IMR-90 (cell line): Measurements from ENCODE around the gene CGREF1. TPM values are rescaled to one million over a fixed set of nuclear protein-coding genes. Genes with fewer than 3 reads are reported as not detected.

ENCODE experiments used
- ATAC-seq: fragments of 200-7000 bp; cut with Tn5 transposase; 2 replicates; pipeline ENCODE4 v1.9.1; 2020; ENCODE audit warnings: low read depth, mild to moderate bottlenecking, moderate library complexity
- BruUV-seq: library from RNA; stranded (reverse); fragments of 400-500 nt; replicated peaks from 2 replicates; lab custom pipeline; 2021; lab: Mats Ljungman, UMichigan
- CTCF ChIA-PET: fragments of 300-600 bp; formaldehyde crosslinking; extraction: SDS; loops from one replicate; lab custom pipeline; 2021; ENCODE audit warnings: antibody characterized with exemption; lab: Yijun Ruan, JAX
- POLR2A ChIA-PET: fragments of 300-600 bp; sonication (Branson Sonifier 250); formaldehyde crosslinking; loops from one replicate; lab custom pipeline; 2022; ENCODE audit warnings: antibody characterized with exemption; ENCODE audit not compliant: unreplicated experiment; lab: Charles Lee
- DNase-seq: peaks from one replicate; pipeline ENCODE4 v3.0.0; 2013
- H2AFZ ChIP-seq: replicated peaks from 2 replicates; pipeline ENCODE3; 2013; ENCODE audit warnings: low read length, mild to moderate bottlenecking; ENCODE audit not compliant: poor library complexity
- H2AK5ac ChIP-seq: 2 replicates; pipeline ENCODE4 v1.6.1; 2013; ENCODE audit warnings: low read depth, low read length, inconsistent platforms
- H2AK9ac ChIP-seq: replicated peaks from 2 replicates; pipeline ENCODE3; 2013; ENCODE audit warnings: mild to moderate bottlenecking, low read depth, low read length, moderate library complexity; ENCODE audit not compliant: poor library complexity
- H2BK120ac ChIP-seq: 2 replicates; pipeline ENCODE4 v1.6.1; 2013; ENCODE audit warnings: low read depth, low read length, inconsistent platforms
- H2BK15ac ChIP-seq: 3 replicates; pipeline ENCODE4 v1.6.1; 2013; ENCODE audit warnings: low read depth, low read length, inconsistent platforms
- H2BK20ac ChIP-seq: 2 replicates; pipeline ENCODE4 v1.6.1; 2013; ENCODE audit warnings: low read depth, mild to moderate bottlenecking, inconsistent platforms, low read length, moderate library complexity
- H2BK5ac ChIP-seq: 2 replicates; pipeline ENCODE4 v1.6.1; 2013; ENCODE audit warnings: mild to moderate bottlenecking, low read depth, low read length, inconsistent platforms; ENCODE audit not compliant: poor library complexity, severe bottlenecking
- H3K14ac ChIP-seq: replicated peaks from 2 replicates; pipeline ENCODE4 v1.6.1; 2013; ENCODE audit warnings: low read depth, low read length, inconsistent platforms
- H3K18ac ChIP-seq: 2 replicates; pipeline ENCODE4 v1.6.1; 2013; ENCODE audit warnings: low read depth, low read length, control low read depth
- H3K23ac ChIP-seq: 2 replicates; pipeline ENCODE4 v1.6.1; 2013; ENCODE audit warnings: low read depth, low read length, inconsistent platforms
- H3K27ac ChIP-seq: 2 replicates; pipeline ENCODE4 v1.5.1; 2013; ENCODE audit warnings: mild to moderate bottlenecking, control low read depth, low read length; ENCODE audit not compliant: insufficient read depth
- H3K27me3 ChIP-seq: 2 replicates; pipeline ENCODE4 v1.6.1; 2013; ENCODE audit warnings: low read length; ENCODE audit not compliant: control insufficient read depth, insufficient read depth
- H3K36me3 ChIP-seq: 2 replicates; pipeline ENCODE4 v1.6.1; 2013; ENCODE audit warnings: low read length, mixed read lengths; ENCODE audit not compliant: control insufficient read depth, insufficient read depth
- H3K4ac ChIP-seq: 2 replicates; pipeline ENCODE4 v1.6.1; 2013; ENCODE audit warnings: low read depth, low read length, inconsistent platforms
- H3K4me1 ChIP-seq: 2 replicates; pipeline ENCODE4 v1.6.1; 2013; ENCODE audit warnings: low read length, mixed read lengths; ENCODE audit not compliant: control insufficient read depth, insufficient read depth
- H3K4me2 ChIP-seq: 2 replicates; pipeline ENCODE4 v1.6.1; 2013; ENCODE audit warnings: low read depth, mild to moderate bottlenecking, control low read depth, low read length, moderate library complexity
- H3K4me3 ChIP-seq: 2 replicates; pipeline ENCODE4 v1.5.1; 2013; ENCODE audit warnings: low read depth, mild to moderate bottlenecking, control low read depth, low read length, moderate library complexity; ENCODE audit not compliant: insufficient read depth
- H3K56ac ChIP-seq: 2 replicates; pipeline ENCODE4 v1.6.1; 2013; ENCODE audit warnings: low read length, inconsistent platforms; ENCODE audit not compliant: insufficient read depth; ENCODE audit errors: extremely low read depth
- H3K79me1 ChIP-seq, 2 experiments: 2 replicates each; pipeline ENCODE4 v1.6.1; 2013; ENCODE audit warnings: low read length in 2 of 2, inconsistent platforms in 1 of 2, low read depth in 1 of 2
- H3K9ac ChIP-seq: 2 replicates; pipeline ENCODE4 v1.6.1; 2013; ENCODE audit warnings: low read depth, low read length, control low read depth
- H3K9me1 ChIP-seq: 2 replicates; pipeline ENCODE4 v1.6.1; 2013; ENCODE audit warnings: low read length, inconsistent platforms; ENCODE audit not compliant: insufficient read depth
- H3K9me3 ChIP-seq: 2 replicates; pipeline ENCODE4 v1.6.1; 2013; ENCODE audit warnings: low read length; ENCODE audit not compliant: control insufficient read depth, insufficient read depth
- H4K20me1 ChIP-seq: 2 replicates; pipeline ENCODE4 v1.6.1; 2013; ENCODE audit warnings: low read length, inconsistent platforms; ENCODE audit not compliant: insufficient read depth
- H4K5ac ChIP-seq: 2 replicates; pipeline ENCODE4 v1.6.1; 2013; ENCODE audit warnings: mild to moderate bottlenecking, low read depth, low read length, control low read depth
- H4K8ac ChIP-seq, 2 experiments: 2 replicates each; pipeline ENCODE4 v1.6.1; 2013; ENCODE audit warnings: low read depth in 2 of 2, low read length in 2 of 2, control low read depth in 1 of 2, inconsistent platforms in 1 of 2
- H4K91ac ChIP-seq: 2 replicates; pipeline ENCODE4 v1.6.1; 2013; ENCODE audit warnings: low read depth, low read length, inconsistent platforms; ENCODE audit not compliant: insufficient read depth
- BHLHE40 ChIP-seq: fragments of 150-350 bp; IDR thresholded peaks from 2 replicates; pipeline ENCODE4 v1.6.1; 2016; ENCODE audit warnings: mild to moderate bottlenecking, low read depth, low read length
- CEBPB ChIP-seq: IDR thresholded peaks from 2 replicates; pipeline ENCODE4 v1.6.1; 2012; ENCODE audit warnings: low read depth, low read length, improper control_type of control experiment
- CHD1 ChIP-seq: IDR thresholded peaks from 2 replicates; pipeline ENCODE4 v1.6.1; 2012; ENCODE audit warnings: low read depth, low read length, improper control_type of control experiment
- FOS ChIP-seq: fragments of 150-350 bp; IDR thresholded peaks from 2 replicates; pipeline ENCODE4 v1.6.1; 2016; ENCODE audit warnings: low read depth, low read length
- MAFK ChIP-seq: IDR thresholded peaks from 2 replicates; pipeline ENCODE4 v1.6.1; 2012; ENCODE audit warnings: low read depth, low read length, improper control_type of control experiment
- MXI1 ChIP-seq: IDR thresholded peaks from 2 replicates; pipeline ENCODE4 v1.6.1; 2012; ENCODE audit warnings: low read depth, mild to moderate bottlenecking, low read length, moderate library complexity, borderline replicate concordance
- NFE2L2 ChIP-seq: fragments of 150-350 bp; IDR thresholded peaks from 2 replicates; pipeline ENCODE4 v1.6.1; 2016; ENCODE audit warnings: low read depth, mild to moderate bottlenecking, low read length
- RAD21 ChIP-seq: IDR thresholded peaks from 2 replicates; pipeline ENCODE4 v1.6.1; 2012; ENCODE audit warnings: low read length, improper control_type of control experiment
- RCOR1 ChIP-seq: IDR thresholded peaks from 2 replicates; pipeline ENCODE4 v1.6.1; 2012; ENCODE audit warnings: mild to moderate bottlenecking, low read length, improper control_type of control experiment; ENCODE audit not compliant: insufficient replicate concordance
- WGBS, 2 experiments: methylation state at CpG; one replicate each; pipeline versions ENCODE4 v1.1.5 to v1.1.7; 2013; ENCODE audit warnings: missing lambda C conversion rate in 2 of 2; ENCODE audit not compliant: insufficient read length in 1 of 2; ENCODE audit errors: extremely low coverage in 2 of 2; 5-methylcytosine and 5-hydroxymethylcytosine counted together
- dilution Hi-C: fragments of 300-500 bp; cut with HindIII; formaldehyde crosslinking; loops from one replicate; pipeline ENCODE4 v1.14.3; 2018; ENCODE audit warnings: low sequenced_read_pairs; ENCODE audit not compliant: unreplicated experiment
- in situ Hi-C: fragments of 300-500 bp; cut with MboI; formaldehyde crosslinking; loops from 3 replicates; pipeline ENCODE4 v1.14.3; 2019; ENCODE audit warnings: low sequenced_read_pairs, inconsistent platforms, mixed read lengths
- intact Hi-C: fragments of 100-400 bp; cut with micrococcal nuclease; formaldehyde crosslinking; loops from 2 replicates; pipeline ENCODE4 v1.10.0; 2022
- polyA plus RNA-seq, 3 experiments: library from polyadenylated mRNA; depleted of rRNA; stranded (reverse); fragments of >200 nt; gene quantifications; 2 replicates each; pipeline ENCODE4 v1.2.3, GENCODE V29; 2012; ENCODE audit warnings: low replicate concordance in 1 of 3
- total RNA-seq: library from RNA; depleted of rRNA; stranded (reverse); fragments of >200 nt; gene quantifications from 2 replicates; pipeline ENCODE4 v1.2.3, GENCODE V29; 2012
- TF ChIP-seq, protein P1 (sequence below): conservative IDR thresholded peaks from 2 replicates; pipeline ENCODE4 v1.5.1; 2012; ENCODE audit warnings: mild to moderate bottlenecking, low read depth, low read length, improper control_type of control experiment
- TF ChIP-seq, protein P2 (sequence below): fragments of 150-350 bp; IDR thresholded peaks from 2 replicates; pipeline ENCODE4 v1.6.1; 2017; ENCODE audit warnings: mild to moderate bottlenecking, antibody characterized with exemption, low read length, low read depth

The CGREF1 gene
- total and polyA plus RNA-seq, 2 of the 4 experiments (the other 2 are of a cell fraction): 0.54 to 1.3 TPM

DNA sequence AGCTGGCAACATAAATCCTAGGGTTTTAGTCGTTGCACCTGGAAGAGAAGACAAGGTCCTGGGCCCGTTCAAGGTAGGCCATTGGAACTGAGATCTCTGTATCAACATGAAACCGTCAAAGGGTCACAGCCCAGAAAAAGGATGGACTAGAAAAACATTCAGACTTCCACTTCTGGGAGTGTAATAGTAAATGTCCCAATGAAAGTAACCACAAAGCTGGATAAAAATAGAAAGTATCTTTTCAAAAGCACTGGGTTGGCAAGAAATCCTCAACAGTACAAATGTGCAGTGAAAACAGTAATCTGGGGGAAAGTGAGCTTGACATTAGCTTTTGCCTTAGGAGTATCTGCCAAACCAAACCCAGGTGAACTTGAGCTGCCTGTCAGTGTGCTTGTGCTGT is 12.9 kb downstream of the CGREF1 start:
- H2AK9ac ChIP-seq: no peak overlapping the region
- H2BK15ac ChIP-seq: no peak overlapping the region
- H3K27ac ChIP-seq: no peak overlapping the region
- no peak overlapping the region for H3K18ac ChIP-seq
- H3K79me1 ChIP-seq: no peaks in the 10 kb centered on the region
- no peaks in the 10 kb centered on the region for H4K20me1 ChIP-seq
- POLR2A ChIA-PET: no interaction called here
- dilution Hi-C loops (no loop called here), in situ Hi-C loops (no loop called here), intact Hi-C loops (no loop called here)
- no peak overlapping the region for H2BK5ac ChIP-seq
- CTCF ChIA-PET: interaction anchor here (1.6 kb wide), 1 partner anchor 28 kb away, joined by 4 read pairs; no protein-coding TSS in a partner anchor
- DNase-seq (no peak), ATAC-seq (no peak)
- no peak overlapping the region for H4K5ac ChIP-seq
- H2AK5ac ChIP-seq: no peak overlapping the region
- no peak overlapping the region for H2BK20ac ChIP-seq
- no peak overlapping the region for H3K4me2 ChIP-seq
- H3K4me3 ChIP-seq: no peak overlapping the region
- H2AFZ ChIP-seq: no peak overlapping the region
- no TSS peak for BruUV-seq
- no peak overlapping the region for H3K9ac ChIP-seq
- H2BK120ac ChIP-seq: no peak overlapping the region
- H3K27me3 ChIP-seq: peaks cover 46% of the 10 kb centered on the region
- H3K4me1 ChIP-seq: no peaks in the 10 kb centered on the region
- H4K91ac ChIP-seq: no peak overlapping the region
- no peaks in the 10 kb centered on the region for H3K36me3 ChIP-seq
- H3K9me1 ChIP-seq: no peaks in the 10 kb centered on the region
- H3K56ac ChIP-seq: no peak overlapping the region
- no peak overlapping the region for H3K23ac ChIP-seq
- no peaks in the 10 kb centered on the region for H3K9me3 ChIP-seq
- no peak overlapping the region for H4K8ac ChIP-seq
- no peak overlapping the region for H3K4ac ChIP-seq
- TF ChIP-seq BHLHE40: no peak
- TF ChIP-seq, protein P1, sequence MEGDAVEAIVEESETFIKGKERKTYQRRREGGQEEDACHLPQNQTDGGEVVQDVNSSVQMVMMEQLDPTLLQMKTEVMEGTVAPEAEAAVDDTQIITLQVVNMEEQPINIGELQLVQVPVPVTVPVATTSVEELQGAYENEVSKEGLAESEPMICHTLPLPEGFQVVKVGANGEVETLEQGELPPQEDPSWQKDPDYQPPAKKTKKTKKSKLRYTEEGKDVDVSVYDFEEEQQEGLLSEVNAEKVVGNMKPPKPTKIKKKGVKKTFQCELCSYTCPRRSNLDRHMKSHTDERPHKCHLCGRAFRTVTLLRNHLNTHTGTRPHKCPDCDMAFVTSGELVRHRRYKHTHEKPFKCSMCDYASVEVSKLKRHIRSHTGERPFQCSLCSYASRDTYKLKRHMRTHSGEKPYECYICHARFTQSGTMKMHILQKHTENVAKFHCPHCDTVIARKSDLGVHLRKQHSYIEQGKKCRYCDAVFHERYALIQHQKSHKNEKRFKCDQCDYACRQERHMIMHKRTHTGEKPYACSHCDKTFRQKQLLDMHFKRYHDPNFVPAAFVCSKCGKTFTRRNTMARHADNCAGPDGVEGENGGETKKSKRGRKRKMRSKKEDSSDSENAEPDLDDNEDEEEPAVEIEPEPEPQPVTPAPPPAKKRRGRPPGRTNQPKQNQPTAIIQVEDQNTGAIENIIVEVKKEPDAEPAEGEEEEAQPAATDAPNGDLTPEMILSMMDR: no peak
- TF ChIP-seq RCOR1: no peak
- TF ChIP-seq, protein P2, sequence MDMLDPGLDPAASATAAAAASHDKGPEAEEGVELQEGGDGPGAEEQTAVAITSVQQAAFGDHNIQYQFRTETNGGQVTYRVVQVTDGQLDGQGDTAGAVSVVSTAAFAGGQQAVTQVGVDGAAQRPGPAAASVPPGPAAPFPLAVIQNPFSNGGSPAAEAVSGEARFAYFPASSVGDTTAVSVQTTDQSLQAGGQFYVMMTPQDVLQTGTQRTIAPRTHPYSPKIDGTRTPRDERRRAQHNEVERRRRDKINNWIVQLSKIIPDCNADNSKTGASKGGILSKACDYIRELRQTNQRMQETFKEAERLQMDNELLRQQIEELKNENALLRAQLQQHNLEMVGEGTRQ: no peak
- no peak for TF ChIP-seq MAFK
- TF ChIP-seq CEBPB: no peak
- TF ChIP-seq MXI1: no peak
- no peak for TF ChIP-seq FOS
- TF ChIP-seq CHD1: no peak
- no peak for TF ChIP-seq NFE2L2
- no peak for TF ChIP-seq RAD21
- no peak overlapping the region for H3K14ac ChIP-seq
- no CpG with 5 or more reads among the region's 3 CpGs for WGBS, 2 experiments
